ENCODE measurements around the gene USP6NL. TPM values are rescaled to one million over a fixed set of nuclear protein-coding genes. Genes with fewer than 3 reads are reported as not detected.

USP6NL gene
- total and polyA plus RNA-seq, 10 of the 15 experiments (the other 5 are each of a cell fraction or from before 2014, with no cell fraction given): 4.0 to 27.7 (median 18.2) TPM

DNA sequence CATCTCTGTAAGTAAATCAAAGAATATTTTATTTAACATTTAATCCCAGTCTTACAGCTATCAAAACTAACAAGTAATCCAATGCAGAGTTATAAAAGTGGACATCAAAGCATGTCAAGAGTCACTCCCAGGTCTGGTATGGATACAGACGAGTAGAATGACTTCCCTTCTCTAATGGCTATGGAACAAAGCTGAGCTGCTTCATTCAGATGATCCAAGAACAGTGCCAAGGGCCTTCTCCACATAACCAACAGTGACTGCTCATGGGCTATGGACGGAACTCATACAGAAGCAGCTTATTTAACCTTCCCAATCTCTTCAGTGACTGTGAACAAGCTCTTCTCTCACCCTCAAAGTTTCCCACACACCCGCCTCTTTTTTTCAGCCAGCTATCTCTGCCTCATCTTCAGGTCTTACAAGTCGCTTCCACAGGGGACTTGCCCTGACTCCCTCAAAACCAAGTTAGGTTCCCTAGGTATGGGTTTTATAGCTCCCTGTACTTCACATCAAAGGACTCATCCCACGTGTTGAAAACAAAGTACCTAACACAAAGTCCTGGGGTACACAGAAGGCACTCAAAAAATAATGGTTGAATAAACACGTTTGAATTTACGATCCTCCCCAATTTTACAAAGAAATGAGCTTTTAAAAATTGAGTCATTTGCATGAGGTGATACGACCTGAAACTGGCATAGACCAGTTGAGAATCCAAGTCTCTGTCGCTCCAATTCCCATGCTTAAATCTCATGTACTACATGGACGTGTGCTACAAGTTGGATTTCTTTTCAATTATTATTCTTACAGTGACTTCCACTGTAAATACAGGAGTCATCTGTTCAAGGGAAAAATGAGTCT is 3.1 kb downstream of the USP6NL start (continued):
- TF ChIP-seq, protein P1, sequence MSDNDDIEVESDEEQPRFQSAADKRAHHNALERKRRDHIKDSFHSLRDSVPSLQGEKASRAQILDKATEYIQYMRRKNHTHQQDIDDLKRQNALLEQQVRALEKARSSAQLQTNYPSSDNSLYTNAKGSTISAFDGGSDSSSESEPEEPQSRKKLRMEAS (IDR thresholded peaks at IDR 0.05; ENCODE audit: low read depth, low read length): no peak
- no peak for TF ChIP-seq ZNF384 (IDR thresholded peaks at IDR 0.05; ENCODE audit: borderline replicate concordance, low read depth, low read length)
- no peak for TF ChIP-seq NFYA (IDR thresholded peaks at IDR 0.05; ENCODE audit: borderline replicate concordance, low read depth, low read length)
- no peak for TF ChIP-seq FOS (IDR thresholded peaks at IDR 0.05; ENCODE audit: borderline replicate concordance, extremely low read depth, insufficient read length)
- TF ChIP-seq BACH1 (IDR thresholded peaks at IDR 0.05; ENCODE audit: borderline replicate concordance): no peak

DNA sequence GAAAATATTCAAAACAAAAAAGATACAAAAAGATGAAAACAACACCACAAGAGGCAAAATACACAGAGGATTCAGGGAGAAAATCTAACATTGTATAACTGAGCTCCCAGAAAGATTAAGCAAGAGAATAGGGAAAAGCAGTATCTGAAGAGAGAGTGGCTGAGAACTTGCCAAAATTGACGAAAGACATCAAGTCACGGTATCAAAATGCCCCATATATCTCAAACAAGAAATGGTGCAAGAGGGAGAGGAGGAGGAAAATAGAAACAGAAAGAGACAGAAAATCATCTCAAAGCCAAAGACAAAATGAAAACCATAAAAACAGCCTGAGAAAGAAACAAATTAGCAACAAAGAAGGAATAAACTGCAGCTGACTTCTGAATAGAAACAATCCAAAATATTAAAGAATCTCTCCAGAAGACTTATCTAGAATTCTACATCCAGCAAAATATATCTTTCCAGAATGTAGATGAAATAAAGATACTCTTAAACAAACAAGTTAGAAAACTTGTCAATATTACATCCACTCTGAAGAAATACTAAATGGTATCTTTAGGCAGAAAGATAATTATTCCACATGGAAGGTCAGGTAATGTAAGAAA is 5.5 kb downstream of the USP6NL start:
- Histone ChIP-seq H3K27ac (ENCODE audit: control insufficient read depth, insufficient read depth) (peak overlapping the region; percentile 91), H3K9me3 (replicated peaks; ENCODE audit: control insufficient read depth, insufficient read depth, low read length) (no peaks in the 10 kb centered on the region), H4K20me1 (ENCODE audit: control insufficient read depth, insufficient read depth) (no peaks in the 10 kb centered on the region), H3K9ac (ENCODE audit: control insufficient read depth, insufficient read depth, low read length) (peak overlapping the region; percentile 43), H3K36me3 (ENCODE audit: control insufficient read depth in 2 of 2, insufficient read depth in 2 of 2, low read length in 1 of 2) (no peaks in the 10 kb centered on the region), H3K27me3 (replicated peaks in 1 of 2; ENCODE audit: control insufficient read depth in 2 of 2, insufficient read depth in 2 of 2, low read length in 1 of 2) (no peaks in the 10 kb centered on the region), H3K4me2 (ENCODE audit: control insufficient read depth, insufficient read depth) (peak overlapping the region; percentile 59), H3K4me3 (peak overlapping the region; percentile 51), H3K79me2 (ENCODE audit: control insufficient read depth, insufficient read depth, low read length) (peaks cover 99% of the 10 kb centered on the region), H3K4me1 (ENCODE audit: control insufficient read depth, insufficient read depth, low read length) (peaks cover 25% of the 10 kb centered on the region), H2AFZ (ENCODE audit: control insufficient read depth, low read depth, low read length) (no peak overlapping the region)
- in situ Hi-C loops (cut with MboI) (no loop called here), intact Hi-C loops (cut with micrococcal nuclease; ENCODE audit: unreplicated experiment) (loop anchor here (5.0 to 10.0 kb wide), 2 partner anchors 91 to 441 kb away; no protein-coding TSS in a partner anchor)
- SMC1A ChIA-PET (ENCODE audit: uncharacterized antibody, unreplicated experiment): interaction anchor here (0.5 to 4.8 kb wide), 15 partner anchors 12 to 152 kb away, joined by 3 to 57 read pairs (median 6); no protein-coding TSS in a partner anchor
- POLR2A ChIA-PET: interaction anchor here (1.4 kb wide), 1 partner anchor 78 kb away, joined by 4 read pairs; no protein-coding TSS in a partner anchor
- DNase-seq (ENCODE audit: low read depth, low spot score) (no peak), ATAC-seq (no peak), FAIRE-seq (no peak)
- WGBS (ENCODE audit: insufficient coverage, insufficient replicate concordance, low lambda C conversion rate, missing lambda C conversion rate): 10% methylated on average over 2 of the region's 2 CpGs
- CTCF ChIA-PET: interaction anchor here (0.6 to 2.3 kb wide), 6 partner anchors 11 to 185 kb away, joined by 3 to 8 read pairs (median 4); no protein-coding TSS in a partner anchor
- no TSS peak for BruUV-seq (replicated peaks)
- RAD21 ChIA-PET (ENCODE audit: unreplicated experiment): interaction anchor here (1.4 to 6.0 kb wide), 6 partner anchors 32 to 91 kb away, joined by 3 to 32 read pairs (median 27); no protein-coding TSS in a partner anchor
- TF ChIP-seq EZH2 (IDR thresholded peaks at IDR 0.05; ENCODE audit: borderline replicate concordance, control insufficient read depth, low read depth, low read length) (no peak), CHD4 (IDR thresholded peaks at IDR 0.05) (no peak), FOXK2 (IDR thresholded peaks at IDR 0.05) (no peak), ETV6 (conservative IDR thresholded peaks at IDR 0.05 in 1 of 2, IDR thresholded peaks at IDR 0.05 in 1 of 2; ENCODE audit: borderline replicate concordance in 1 of 2, low read depth in 1 of 2) (no peak), LARP7 (IDR thresholded peaks at IDR 0.05) (no peak), CBX3 (IDR thresholded peaks at IDR 0.05; ENCODE audit: borderline replicate concordance, low read depth) (no peak), EGR1 (IDR thresholded peaks at IDR 0.05; ENCODE audit: borderline replicate concordance in 1 of 2, low read depth in 2 of 2, low read length in 2 of 2) (no peak), POLR2AphosphoS5 (IDR thresholded peaks at IDR 0.05; ENCODE audit: low read length) (no peak)
- TF ChIP-seq, protein P2, sequence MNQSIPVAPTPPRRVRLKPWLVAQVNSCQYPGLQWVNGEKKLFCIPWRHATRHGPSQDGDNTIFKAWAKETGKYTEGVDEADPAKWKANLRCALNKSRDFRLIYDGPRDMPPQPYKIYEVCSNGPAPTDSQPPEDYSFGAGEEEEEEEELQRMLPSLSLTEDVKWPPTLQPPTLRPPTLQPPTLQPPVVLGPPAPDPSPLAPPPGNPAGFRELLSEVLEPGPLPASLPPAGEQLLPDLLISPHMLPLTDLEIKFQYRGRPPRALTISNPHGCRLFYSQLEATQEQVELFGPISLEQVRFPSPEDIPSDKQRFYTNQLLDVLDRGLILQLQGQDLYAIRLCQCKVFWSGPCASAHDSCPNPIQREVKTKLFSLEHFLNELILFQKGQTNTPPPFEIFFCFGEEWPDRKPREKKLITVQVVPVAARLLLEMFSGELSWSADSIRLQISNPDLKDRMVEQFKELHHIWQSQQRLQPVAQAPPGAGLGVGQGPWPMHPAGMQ (IDR thresholded peaks at IDR 0.05; ENCODE audit: borderline replicate concordance): no peak
- TF ChIP-seq, protein P3, sequence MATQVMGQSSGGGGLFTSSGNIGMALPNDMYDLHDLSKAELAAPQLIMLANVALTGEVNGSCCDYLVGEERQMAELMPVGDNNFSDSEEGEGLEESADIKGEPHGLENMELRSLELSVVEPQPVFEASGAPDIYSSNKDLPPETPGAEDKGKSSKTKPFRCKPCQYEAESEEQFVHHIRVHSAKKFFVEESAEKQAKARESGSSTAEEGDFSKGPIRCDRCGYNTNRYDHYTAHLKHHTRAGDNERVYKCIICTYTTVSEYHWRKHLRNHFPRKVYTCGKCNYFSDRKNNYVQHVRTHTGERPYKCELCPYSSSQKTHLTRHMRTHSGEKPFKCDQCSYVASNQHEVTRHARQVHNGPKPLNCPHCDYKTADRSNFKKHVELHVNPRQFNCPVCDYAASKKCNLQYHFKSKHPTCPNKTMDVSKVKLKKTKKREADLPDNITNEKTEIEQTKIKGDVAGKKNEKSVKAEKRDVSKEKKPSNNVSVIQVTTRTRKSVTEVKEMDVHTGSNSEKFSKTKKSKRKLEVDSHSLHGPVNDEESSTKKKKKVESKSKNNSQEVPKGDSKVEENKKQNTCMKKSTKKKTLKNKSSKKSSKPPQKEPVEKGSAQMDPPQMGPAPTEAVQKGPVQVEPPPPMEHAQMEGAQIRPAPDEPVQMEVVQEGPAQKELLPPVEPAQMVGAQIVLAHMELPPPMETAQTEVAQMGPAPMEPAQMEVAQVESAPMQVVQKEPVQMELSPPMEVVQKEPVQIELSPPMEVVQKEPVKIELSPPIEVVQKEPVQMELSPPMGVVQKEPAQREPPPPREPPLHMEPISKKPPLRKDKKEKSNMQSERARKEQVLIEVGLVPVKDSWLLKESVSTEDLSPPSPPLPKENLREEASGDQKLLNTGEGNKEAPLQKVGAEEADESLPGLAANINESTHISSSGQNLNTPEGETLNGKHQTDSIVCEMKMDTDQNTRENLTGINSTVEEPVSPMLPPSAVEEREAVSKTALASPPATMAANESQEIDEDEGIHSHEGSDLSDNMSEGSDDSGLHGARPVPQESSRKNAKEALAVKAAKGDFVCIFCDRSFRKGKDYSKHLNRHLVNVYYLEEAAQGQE (IDR thresholded peaks at IDR 0.05; ENCODE audit: low read depth, low read length): no peak

Measured in GM12878 (cell line).